Raji (cell line): ENCODE results near the gene CAPN9.

Experiments used
- POLR2A ChIP-seq: IDR thresholded peaks from 2 replicates; pipeline ENCODE4 v1.6.1; 2011; ENCODE audit warnings: low read depth, low read length, control low read depth; ENCODE audit not compliant: insufficient read depth

The CAPN9 gene

DNA sequence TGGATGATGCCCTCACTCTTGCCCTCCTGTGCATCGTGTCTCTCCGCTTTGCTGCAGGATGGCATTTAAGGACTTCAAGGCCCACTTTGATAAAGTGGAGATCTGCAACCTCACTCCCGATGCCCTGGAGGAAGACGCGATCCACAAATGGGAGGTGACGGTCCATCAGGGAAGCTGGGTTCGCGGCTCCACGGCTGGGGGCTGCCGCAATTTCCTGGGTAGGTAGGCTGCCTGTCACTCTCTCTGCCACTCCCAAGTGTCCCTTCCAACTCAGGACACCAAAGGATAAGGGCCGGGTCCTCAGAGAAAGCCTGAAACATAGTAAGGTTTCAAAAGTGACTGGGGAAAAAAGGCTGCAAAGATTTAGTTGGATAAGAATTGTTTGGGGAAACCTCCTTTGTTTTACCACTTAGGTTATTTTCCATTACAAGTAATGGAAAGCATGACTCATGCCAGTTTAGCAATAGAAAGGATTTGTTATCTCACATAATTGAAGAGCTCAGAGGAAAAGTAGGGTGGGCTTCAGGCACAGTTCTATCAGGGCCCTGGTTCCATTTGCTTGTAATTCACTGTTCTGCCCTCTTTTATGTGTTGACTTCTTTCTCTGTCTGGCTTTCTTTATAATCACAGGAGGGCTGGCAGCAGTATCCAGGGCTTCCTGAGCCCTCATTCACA is 31.9 kb downstream of the CAPN9 start:
- TF ChIP-seq POLR2A: no peak

DNA sequence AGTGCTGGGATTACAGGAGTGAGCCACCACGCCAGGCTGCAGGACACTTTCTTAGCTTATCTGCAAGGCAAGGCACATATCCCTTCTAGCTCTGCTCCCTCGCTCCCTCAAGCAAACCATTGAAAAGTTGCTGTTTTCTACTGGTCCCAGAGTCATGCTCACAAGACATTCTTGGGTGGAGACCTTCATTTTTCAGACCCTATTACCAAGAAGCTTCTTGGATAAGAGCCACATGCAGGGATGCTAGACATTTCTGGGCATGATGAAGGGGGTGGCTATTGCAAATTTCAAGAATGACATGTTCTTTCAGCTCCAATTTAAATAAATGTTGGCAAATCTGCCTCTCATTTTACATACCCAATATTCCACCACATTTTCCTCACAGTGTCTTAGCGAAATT is 33.9 kb downstream of the CAPN9 start:
- no peak for TF ChIP-seq POLR2A

DNA sequence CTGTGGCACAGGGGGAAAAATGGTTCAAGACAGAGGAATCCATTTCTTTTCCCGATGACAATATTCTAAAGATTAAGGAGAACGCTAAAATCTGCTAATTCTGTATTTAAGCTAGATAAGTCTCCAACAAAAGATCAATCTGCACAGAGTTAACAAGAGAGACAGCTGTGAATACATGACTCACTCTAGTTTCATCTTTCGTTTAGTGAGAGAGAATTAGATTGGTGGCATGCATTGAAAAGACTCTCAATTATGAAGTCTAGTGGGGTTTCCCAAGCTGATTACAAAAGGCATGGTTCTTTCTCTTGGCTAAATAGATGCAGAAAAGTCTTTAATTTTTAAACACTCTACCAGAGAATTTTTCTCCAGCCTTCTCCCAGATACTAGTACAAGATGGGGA is 34.4 kb downstream of the CAPN9 start:
- no peak for TF ChIP-seq POLR2A

DNA sequence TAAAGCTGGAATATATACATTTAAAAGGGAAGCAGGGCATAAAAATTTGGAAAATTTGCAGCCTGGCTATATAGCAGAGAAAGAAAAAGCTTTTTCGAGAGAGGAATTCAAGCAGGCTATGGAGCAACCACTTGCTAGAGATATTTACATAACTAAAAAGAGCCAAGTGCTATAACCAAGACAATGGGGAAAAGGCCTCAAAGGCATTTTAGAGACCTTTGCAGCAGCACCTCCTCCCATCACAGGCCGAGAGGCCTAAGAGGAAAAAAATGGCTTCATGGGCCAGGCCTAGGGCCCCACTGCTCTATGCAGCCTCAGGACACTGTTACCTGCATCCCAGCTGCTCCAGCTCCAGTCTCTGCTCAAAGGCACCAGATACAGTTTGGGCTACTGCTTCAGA is 37.0 kb downstream of the CAPN9 start:
- TF ChIP-seq POLR2A: no peak

GRCh38 chr1:230785636-230786384 is 38.6 kb downstream of the CAPN9 start:
- TF ChIP-seq POLR2A: no peak

GRCh38 chr1:230786385-230786753 is 39.2 kb downstream of the CAPN9 start:
- TF ChIP-seq POLR2A: no peak

DNA sequence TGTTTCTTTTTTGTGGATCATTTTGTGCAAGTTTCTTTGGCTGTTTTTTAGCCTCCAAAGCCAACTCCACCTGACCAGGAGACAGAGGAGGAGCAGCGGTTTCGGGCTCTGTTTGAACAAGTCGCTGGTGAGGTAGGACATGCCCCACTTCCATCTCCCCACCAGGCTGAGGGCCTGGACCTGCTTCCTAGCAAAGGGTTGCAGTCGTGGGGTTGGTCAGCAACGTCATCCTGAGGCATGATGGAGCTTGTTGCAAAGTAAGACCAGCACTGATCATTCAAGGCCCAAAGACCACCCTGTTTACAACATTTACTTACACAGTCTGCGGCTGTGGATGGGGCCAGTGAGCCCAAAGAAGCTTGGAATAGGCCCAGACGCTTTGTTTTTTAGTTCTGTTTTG is 40.3 kb downstream of the CAPN9 start:
- TF ChIP-seq POLR2A: no peak

- TF ChIP-seq POLR2A: no peak
Measured at GRCh38 chr1:230788561-230789275, 41.5 kb downstream of the CAPN9 start.

DNA sequence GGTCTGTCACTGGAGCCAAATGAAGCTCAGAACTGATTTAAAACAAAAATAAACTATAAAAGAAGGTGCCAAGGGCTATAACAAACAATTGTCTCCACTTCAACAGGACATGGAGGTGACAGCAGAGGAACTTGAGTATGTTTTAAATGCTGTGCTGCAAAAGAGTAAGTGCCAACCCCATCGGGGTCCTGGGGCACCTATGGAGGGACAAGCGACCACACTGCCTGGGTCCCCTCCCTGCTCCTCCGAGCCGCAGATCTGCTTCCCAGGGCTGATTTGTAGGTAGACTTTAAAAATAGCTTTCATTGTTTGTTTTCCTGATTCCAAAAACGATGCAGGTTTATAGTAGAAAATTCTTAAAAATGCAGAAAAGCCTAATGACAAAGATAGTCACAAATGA is 42.8 kb downstream of the CAPN9 start:
- TF ChIP-seq POLR2A: no peak

- TF ChIP-seq POLR2A: no peak
Measured at GRCh38 chr1:230791986-230792564, 44.9 kb downstream of the CAPN9 start.

DNA sequence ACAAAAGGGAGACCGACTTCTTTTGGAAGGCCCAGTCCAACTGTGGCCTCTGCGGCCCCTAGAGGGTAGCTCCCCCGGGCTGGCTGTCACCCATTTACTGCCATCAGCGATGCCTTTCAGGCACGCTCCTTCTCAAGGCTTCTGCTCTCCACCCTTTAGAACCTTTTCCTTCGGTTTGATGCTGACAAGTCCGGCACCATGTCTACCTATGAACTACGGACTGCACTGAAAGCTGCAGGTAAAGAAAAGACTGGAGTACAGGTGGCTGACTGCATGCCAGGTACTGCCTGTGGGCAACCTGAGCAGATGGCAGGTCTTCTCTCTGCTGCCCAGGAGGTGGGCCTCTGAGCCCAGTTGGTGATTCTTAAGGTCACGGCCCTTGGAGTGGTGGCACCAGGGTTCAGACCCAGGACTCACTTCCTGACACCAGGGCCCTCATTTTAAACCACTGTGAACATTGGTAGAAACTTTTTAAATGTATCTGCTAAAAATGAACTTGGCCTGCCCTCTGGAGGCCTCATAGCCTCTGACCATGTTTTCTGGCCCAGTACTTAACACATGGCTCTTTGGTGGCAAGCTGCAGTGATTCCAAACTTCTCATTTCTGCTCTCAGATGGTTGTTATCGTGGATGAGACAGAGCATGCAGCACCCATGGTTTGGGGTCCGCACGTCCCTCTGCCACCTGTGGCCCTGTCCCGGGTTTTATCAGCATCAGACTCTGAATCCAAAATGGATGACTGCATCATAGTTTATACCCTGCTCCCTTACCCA is 45.7 kb downstream of the CAPN9 start:
- no peak for TF ChIP-seq POLR2A

DNA sequence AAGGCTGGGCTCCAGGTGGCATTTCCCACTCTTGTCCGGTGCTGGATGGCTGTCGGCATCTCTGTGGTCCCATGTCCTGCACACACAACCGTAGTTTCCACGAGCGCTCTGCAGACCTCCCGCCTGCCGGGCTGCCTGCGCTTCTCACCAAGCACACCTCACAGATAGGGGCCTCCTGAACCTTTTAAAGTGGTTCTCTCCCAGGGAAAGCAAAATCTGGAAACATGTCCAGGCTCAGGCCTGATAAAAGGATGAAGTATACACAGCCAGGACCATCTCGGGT is 46.2 kb downstream of the CAPN9 start:
- no peak for TF ChIP-seq POLR2A

DNA sequence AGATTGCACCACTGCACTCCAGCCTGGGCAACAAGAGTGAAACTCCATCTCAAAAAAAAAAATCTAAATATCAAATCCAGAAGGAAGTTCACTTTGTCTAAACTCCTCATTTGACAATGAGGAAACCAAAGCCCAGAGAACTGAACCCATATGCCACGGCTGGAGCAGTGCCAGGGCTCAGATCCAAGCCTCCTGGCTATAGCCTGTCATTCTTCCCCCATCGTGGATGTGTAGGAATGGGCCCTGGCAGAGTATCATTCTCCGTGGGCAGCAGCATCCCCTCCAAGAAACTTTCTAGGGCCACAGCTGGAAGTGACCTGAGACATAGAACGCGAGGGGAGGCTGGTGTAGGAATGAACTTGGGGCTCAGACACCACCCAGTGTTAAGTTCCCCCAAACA is 47.2 kb downstream of the CAPN9 start:
- no peak for TF ChIP-seq POLR2A

- TF ChIP-seq POLR2A: no peak
Measured at GRCh38 chr1:230794871-230795605, 47.9 kb downstream of the CAPN9 start.

GRCh38 chr1:230796626-230797025 is 49.4 kb downstream of the CAPN9 start:
- no peak for TF ChIP-seq POLR2A
